Uterus (tissue), 4 donors: ENCODE results near the gene RUNX1. TPM values are rescaled to one million over a fixed set of nuclear protein-coding genes. Genes with fewer than 3 reads are reported as not detected.

Experiments
- DNase-seq, 2 donors: peaks; one replicate each; pipeline ENCODE4 v3.0.0-alpha.2; 2019 to 2020
- H3K27ac ChIP-seq, 2 donors: fragments of 200-600 bp; sonication (generic); 1 replicate in 1 of 2; 2 replicates in 1 of 2; pipeline ENCODE4 v1.5.1; 2016 to 2018
- H3K27me3 ChIP-seq, 2 donors: fragments of 200-600 bp; sonication (generic); one replicate each; pipeline ENCODE4 v1.5.1; 2018 to 2019; ENCODE audit warnings: control low read depth in 1 of 2
- H3K36me3 ChIP-seq, 2 donors: fragments of 200-600 bp; sonication (generic); one replicate each; pipeline ENCODE4 v1.5.1; 2019; ENCODE audit warnings: control low read depth in 1 of 2
- H3K4me1 ChIP-seq, 2 donors: fragments of 200-600 bp; sonication (generic); one replicate each; pipeline ENCODE4 v1.5.1; 2018 to 2019; ENCODE audit warnings: control low read depth in 1 of 2
- H3K4me3 ChIP-seq, 2 donors: fragments of 200-600 bp; sonication (generic); 1 replicate in 1 of 2; 2 replicates in 1 of 2; pipeline ENCODE4 v1.5.1; 2018 to 2019; ENCODE audit warnings: mild to moderate bottlenecking in 1 of 2
- H3K9me3 ChIP-seq, 2 donors: fragments of 200-600 bp; sonication (generic); one replicate each; pipeline ENCODE4 v1.5.1; 2019; ENCODE audit warnings: control low read depth in 1 of 2
- POLR2A ChIP-seq, 2 donors: fragments of 450-650 bp; IDR thresholded peaks; one replicate each; pipeline ENCODE4 v1.6.1; 2016; ENCODE audit warnings: antibody characterized with exemption in 2 of 2, mild to moderate bottlenecking in 1 of 2, moderate library complexity in 1 of 2
- intact Hi-C: fragments of 100-400 bp; cut with DNase I; formaldehyde crosslinking; loops from one replicate; pipeline ENCODE4 v1.15.1; 2023; ENCODE audit warnings: low total_unique reads
- total RNA-seq, 4 donors: library from RNA; depleted of rRNA in 3 of 4; stranded (reverse); fragments of >200 nt in 3 of 4; gene quantifications; one replicate each; pipeline versions ENCODE4 v1.1.0 to v1.2.4, GENCODE V29; 2014 to 2023
- TF ChIP-seq, protein P1 (sequence below), 4 experiments: fragments of 200-600 bp in 2 of 4; fragments of 450-650 bp in 2 of 4; sonication (generic) in 2 of 4; IDR thresholded peaks; one replicate each; pipeline ENCODE4 v1.5.1; 2016 to 2019; ENCODE audit warnings: antibody characterized with exemption in 4 of 4, mild to moderate bottlenecking in 2 of 4, moderate library complexity in 1 of 4
- donor health status: DM: yes; HTN: yes; CAD: no.

Gene RUNX1
- total RNA-seq, 4 donors from 2014 or later, result under 0.01 to 13.2 (median 8.7) TPM

GRCh38 chr21:35048183-35048601, 910 bp downstream of the RUNX1 start:
- Histone ChIP-seq H3K27ac (no peak overlapping the region), H3K4me1 (no peaks in the 10 kb centered on the region), H3K9me3 (no peaks in the 10 kb centered on the region), H3K4me3 (no peak overlapping the region), H3K27me3 (no peaks in the 10 kb centered on the region), H3K36me3 (no peaks in the 10 kb centered on the region)
- no peak for DNase-seq
- TF ChIP-seq, protein P1, sequence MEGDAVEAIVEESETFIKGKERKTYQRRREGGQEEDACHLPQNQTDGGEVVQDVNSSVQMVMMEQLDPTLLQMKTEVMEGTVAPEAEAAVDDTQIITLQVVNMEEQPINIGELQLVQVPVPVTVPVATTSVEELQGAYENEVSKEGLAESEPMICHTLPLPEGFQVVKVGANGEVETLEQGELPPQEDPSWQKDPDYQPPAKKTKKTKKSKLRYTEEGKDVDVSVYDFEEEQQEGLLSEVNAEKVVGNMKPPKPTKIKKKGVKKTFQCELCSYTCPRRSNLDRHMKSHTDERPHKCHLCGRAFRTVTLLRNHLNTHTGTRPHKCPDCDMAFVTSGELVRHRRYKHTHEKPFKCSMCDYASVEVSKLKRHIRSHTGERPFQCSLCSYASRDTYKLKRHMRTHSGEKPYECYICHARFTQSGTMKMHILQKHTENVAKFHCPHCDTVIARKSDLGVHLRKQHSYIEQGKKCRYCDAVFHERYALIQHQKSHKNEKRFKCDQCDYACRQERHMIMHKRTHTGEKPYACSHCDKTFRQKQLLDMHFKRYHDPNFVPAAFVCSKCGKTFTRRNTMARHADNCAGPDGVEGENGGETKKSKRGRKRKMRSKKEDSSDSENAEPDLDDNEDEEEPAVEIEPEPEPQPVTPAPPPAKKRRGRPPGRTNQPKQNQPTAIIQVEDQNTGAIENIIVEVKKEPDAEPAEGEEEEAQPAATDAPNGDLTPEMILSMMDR (IDR thresholded peaks at IDR 0.05), result no peak
- TF ChIP-seq POLR2A (IDR thresholded peaks at IDR 0.05), result no peak
- intact Hi-C loops, result no loop called here

- Histone ChIP-seq H3K9me3 (no peaks in the 10 kb centered on the region), H3K27me3 (no peaks in the 10 kb centered on the region), H3K4me1 (no peaks in the 10 kb centered on the region), H3K27ac (no peak overlapping the region), H3K4me3 (no peak overlapping the region), H3K36me3 (no peaks in the 10 kb centered on the region)
- intact Hi-C loops, result no loop called here
- no peak for DNase-seq
- TF ChIP-seq POLR2A (IDR thresholded peaks at IDR 0.05), result no peak
- TF ChIP-seq, protein P1 (IDR thresholded peaks at IDR 0.05), result no peak
Observed at GRCh38 chr21:35046880-35047229, 2.2 kb downstream of the RUNX1 start.

DNA sequence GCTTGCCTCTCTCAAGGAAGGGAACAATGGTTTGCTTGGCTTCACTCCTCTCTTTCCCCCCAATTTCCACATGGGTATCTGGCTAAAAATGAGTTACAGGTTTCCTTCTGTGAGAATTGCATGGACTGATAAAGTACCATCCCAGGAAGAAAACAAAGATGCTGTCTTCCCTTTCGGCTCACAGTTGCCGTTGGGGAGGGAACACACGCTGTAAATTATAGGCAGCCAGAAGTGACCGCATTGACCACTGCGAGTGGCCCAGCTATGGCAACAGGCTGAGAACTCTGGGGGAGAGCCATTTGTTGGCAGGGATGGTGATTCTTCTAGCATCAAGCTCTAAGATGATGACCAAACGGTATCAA, 2.9 kb downstream of the RUNX1 start:
- no peaks in the 10 kb centered on the region for H3K36me3 ChIP-seq
- H3K4me1 ChIP-seq, result no peaks in the 10 kb centered on the region
- TF ChIP-seq POLR2A (IDR thresholded peaks at IDR 0.05), result no peak
- TF ChIP-seq, protein P1 (IDR thresholded peaks at IDR 0.05), result no peak
- intact Hi-C loops, result no loop called here
- no peak for DNase-seq
- H3K27ac ChIP-seq, result no peak overlapping the region
- no peak overlapping the region for H3K4me3 ChIP-seq
- H3K27me3 ChIP-seq, result no peaks in the 10 kb centered on the region
- no peaks in the 10 kb centered on the region for H3K9me3 ChIP-seq

- TF ChIP-seq, protein P1 (IDR thresholded peaks at IDR 0.05), result no peak
- TF ChIP-seq POLR2A (IDR thresholded peaks at IDR 0.05), result no peak
- H3K4me1 ChIP-seq, result no peaks in the 10 kb centered on the region
- no peaks in the 10 kb centered on the region for H3K27me3 ChIP-seq
- no peaks in the 10 kb centered on the region for H3K36me3 ChIP-seq
- intact Hi-C loops, result no loop called here
- no peak overlapping the region for H3K4me3 ChIP-seq
- no peak for DNase-seq
- H3K27ac ChIP-seq, result no peak overlapping the region
- no peaks in the 10 kb centered on the region for H3K9me3 ChIP-seq
Observed at GRCh38 chr21:35045542-35046262, 3.4 kb downstream of the RUNX1 start.

GRCh38 chr21:35044770-35045541, 4.1 kb downstream of the RUNX1 start:
- intact Hi-C loops, result no loop called here

More at GRCh38 chr21:35044770-35045541, 4.1 kb downstream of the RUNX1 start:
- no peak for DNase-seq
- Histone ChIP-seq H3K27ac (no peak overlapping the region), H3K27me3 (no peaks in the 10 kb centered on the region), H3K36me3 (no peaks in the 10 kb centered on the region), H3K4me3 (no peak overlapping the region), H3K4me1 (no peaks in the 10 kb centered on the region), H3K9me3 (no peaks in the 10 kb centered on the region)
- TF ChIP-seq, protein P1 (IDR thresholded peaks at IDR 0.05), result no peak
- TF ChIP-seq POLR2A (IDR thresholded peaks at IDR 0.05), result no peak
